ENCODE data around the gene PDE4D.

DNA sequence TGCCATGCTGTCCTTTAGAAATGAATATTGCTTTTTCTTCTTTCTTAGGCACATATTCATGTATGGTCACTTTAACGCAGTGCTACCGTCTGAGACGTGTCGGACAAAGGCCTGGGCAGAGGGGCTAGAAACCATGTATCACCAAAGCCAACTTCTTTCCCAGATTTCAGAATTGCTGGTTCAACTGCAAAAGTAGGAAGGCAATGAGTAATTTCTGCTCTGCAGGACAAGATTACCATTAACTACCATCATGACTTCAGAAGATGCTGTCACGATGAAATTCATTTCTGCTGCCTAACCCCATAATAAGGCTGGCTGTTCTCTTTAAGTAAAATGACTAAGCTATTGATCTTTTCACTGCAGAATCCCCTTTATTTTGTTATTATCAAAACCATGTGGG, 306.7 kb downstream of the PDE4D start:
- TF ChIP-seq, protein P1, sequence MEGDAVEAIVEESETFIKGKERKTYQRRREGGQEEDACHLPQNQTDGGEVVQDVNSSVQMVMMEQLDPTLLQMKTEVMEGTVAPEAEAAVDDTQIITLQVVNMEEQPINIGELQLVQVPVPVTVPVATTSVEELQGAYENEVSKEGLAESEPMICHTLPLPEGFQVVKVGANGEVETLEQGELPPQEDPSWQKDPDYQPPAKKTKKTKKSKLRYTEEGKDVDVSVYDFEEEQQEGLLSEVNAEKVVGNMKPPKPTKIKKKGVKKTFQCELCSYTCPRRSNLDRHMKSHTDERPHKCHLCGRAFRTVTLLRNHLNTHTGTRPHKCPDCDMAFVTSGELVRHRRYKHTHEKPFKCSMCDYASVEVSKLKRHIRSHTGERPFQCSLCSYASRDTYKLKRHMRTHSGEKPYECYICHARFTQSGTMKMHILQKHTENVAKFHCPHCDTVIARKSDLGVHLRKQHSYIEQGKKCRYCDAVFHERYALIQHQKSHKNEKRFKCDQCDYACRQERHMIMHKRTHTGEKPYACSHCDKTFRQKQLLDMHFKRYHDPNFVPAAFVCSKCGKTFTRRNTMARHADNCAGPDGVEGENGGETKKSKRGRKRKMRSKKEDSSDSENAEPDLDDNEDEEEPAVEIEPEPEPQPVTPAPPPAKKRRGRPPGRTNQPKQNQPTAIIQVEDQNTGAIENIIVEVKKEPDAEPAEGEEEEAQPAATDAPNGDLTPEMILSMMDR (IDR thresholded peaks at IDR 0.05), result no peak
- no peak for TF ChIP-seq EZH2 (IDR thresholded peaks at IDR 0.05; ENCODE audit: borderline replicate concordance, insufficient read depth, low read depth, low read length, poor library complexity, severe bottlenecking)
